A549 treated with ZK216348 at 1 μM for 4 hours (cell line): ENCODE data around the gene HCCS. TPM values are rescaled to one million over a fixed set of nuclear protein-coding genes. Genes with fewer than 3 reads are reported as not detected.

ENCODE experiments used
- total RNA-seq: library from RNA; stranded (reverse); fragments of 200-300 nt; extraction: Qiagen RNA extraction; gene quantifications from 5 replicates; pipeline ENCODE4 v1.2.3, GENCODE V29; 2022; ENCODE audit warnings: low read depth

HCCS gene
- 56.3 to 72.1 TPM (median 56.4 TPM) in 5 replicates for total RNA-seq

GRCh38 chrX:11111037-11111851 lies at the start of gene HCCS:
Gene HCCS, plus strand, starts transcription at chrX:11111332. Its CDS starts 729 bp downstream, at chrX:11112061.

Other genes with a start within 250 kb of the HCCS start
- gene AMELX, start 182.1 kb downstream of the HCCS start, total RNA-seq: not detected in 5 replicates